Omental fat pad (tissue), 4 donors: ENCODE data around the gene PHACTR4. TPM values are rescaled to one million over a fixed set of nuclear protein-coding genes. Genes with fewer than 3 reads are reported as not detected.

Experiments
- ATAC-seq: fragments of 150-250 bp; one replicate; pipeline ENCODE4 v1.9.1; 2016; ENCODE audit warnings: mild to moderate bottlenecking, moderate library complexity; ENCODE audit not compliant: low FRiP score
- DNase-seq: peaks from one replicate; pipeline ENCODE4 v3.0.0-alpha.2; 2019; ENCODE audit warnings: low spot score
- CTCF ChIP-seq, 3 donors: fragments of 450-650 bp; IDR thresholded peaks; one replicate each; pipeline ENCODE4 v1.5.1; 2016 to 2017; ENCODE audit warnings: antibody characterized with exemption in 3 of 3, mild to moderate bottlenecking in 3 of 3, moderate library complexity in 2 of 3
- total RNA-seq, 4 donors: library from RNA; depleted of rRNA; stranded (reverse); fragments of >200 nt; gene quantifications; one replicate each; pipeline ENCODE4 v1.1.0, GENCODE V29; 2016

The PHACTR4 gene
- total RNA-seq, 4 donors from 2014 or later: 13.1 to 22.1 (median 15.8) TPM

- no peak for DNase-seq
- peak; percentile 19 for ATAC-seq
- TF ChIP-seq CTCF (IDR thresholded peaks at IDR 0.05): no peak
These were observed 80.4 kb downstream of the PHACTR4 start for GRCh38 chr1:28449904-28450303.

GRCh38 chr1:28450561-28450960, 81.0 kb downstream of the PHACTR4 start:
- DNase-seq: no peak
- no peak for ATAC-seq
- TF ChIP-seq CTCF (IDR thresholded peaks at IDR 0.05): no peak

DNA sequence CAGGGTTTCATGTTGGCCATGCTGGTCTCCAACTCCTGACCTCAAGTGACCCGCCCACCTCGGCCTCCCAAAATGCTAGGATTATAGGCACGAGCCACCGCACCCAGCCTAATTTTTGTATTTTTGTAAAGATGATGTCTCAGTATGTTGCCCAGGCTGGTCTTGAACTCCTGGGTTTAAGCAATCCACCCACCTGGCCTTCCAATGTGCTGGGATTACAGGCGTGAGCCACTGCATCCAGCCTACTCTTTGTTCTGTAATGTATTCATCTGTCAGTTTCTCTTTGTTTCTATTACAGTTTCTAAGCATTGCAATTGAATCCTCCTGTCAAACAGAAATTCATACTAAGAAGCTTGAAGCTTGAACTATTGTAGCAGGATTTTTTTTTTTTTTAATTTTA, 81.5 kb downstream of the PHACTR4 start:
- ATAC-seq (no peak), DNase-seq (no peak)
- no peak for TF ChIP-seq CTCF (IDR thresholded peaks at IDR 0.05)

DNA sequence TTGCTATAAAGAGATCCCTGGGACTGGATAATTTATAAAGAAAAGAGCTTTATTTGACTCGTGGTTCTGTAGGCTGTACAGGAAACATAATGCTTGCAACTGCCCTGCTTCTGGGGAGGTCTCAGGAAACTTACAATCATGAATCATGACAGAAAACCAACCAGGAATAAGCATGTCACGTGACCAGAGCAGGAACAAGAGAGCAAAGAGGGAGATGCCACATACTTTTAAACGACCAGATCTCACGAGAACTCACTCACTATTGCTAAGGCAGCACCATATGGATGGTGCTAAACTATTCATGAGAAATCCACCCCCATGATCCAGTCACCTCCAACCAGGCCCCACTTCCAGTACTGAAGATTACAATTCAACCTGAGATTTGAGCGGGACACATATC, 86.5 kb downstream of the PHACTR4 start:
- ATAC-seq: no peak
- TF ChIP-seq CTCF (IDR thresholded peaks at IDR 0.05): no peak

GRCh38 chr1:28457678-28458077, 88.1 kb downstream of the PHACTR4 start:
- no peak for TF ChIP-seq CTCF (IDR thresholded peaks at IDR 0.05)
- no peak for ATAC-seq
- no peak for DNase-seq

More for the DNA sequence above, 86.5 kb downstream of the PHACTR4 start:
- DNase-seq: no peak

DNA sequence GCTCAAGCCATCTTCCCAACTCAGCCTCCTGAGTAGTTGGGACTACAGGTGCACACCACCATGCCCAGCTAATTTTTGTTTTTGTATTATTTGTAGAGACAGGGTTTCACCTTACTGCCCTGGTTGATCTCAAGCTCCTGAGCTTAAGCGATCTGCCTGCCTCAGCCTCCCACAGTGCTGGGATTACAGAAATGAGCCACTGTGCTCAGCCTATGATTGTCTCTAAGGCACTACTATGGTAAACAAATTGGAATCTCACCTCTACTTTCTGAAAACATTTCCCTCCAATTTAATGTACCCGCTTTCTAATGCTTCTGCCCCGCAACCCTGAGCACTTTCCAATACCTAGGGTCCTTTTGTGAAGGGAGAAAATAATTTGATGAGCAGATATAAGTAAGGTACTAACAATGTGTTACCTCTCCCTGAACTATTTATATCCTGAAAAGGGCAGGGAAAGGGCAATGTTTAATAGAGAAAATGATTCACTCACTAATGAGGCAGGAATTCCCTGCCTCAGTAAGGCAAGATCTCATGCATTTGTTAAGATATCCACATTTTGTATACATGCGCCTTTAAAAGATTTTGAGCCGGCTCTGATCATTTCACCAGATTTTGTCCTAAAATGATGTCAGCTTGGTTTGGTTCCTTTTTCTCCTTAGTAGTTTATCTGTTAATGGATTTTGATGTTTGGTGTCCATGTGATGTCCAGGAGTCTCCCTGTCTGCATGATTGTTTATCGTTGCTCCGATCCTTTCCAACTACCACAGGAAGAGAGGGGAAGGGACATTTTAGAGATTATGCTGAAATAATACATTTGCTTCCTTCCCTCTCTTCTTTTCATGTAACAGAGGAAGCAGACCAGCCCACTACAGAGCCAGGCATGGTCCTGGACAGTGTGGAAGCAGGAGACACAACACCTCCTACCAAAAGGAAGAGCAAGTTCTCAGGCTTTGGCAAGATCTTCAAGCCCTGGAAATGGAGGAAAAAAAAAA, 89.0 kb downstream of the PHACTR4 start:
- TF ChIP-seq CTCF (IDR thresholded peaks at IDR 0.05): no peak
- no peak for ATAC-seq
- no peak for DNase-seq
